Measurements from ENCODE around the gene NTN1. TPM values are rescaled to one million over a fixed set of nuclear protein-coding genes. Genes with fewer than 3 reads are reported as not detected.

The NTN1 gene
- total RNA-seq, 1 donor from 2014 or later, result 4.7 TPM

DNA sequence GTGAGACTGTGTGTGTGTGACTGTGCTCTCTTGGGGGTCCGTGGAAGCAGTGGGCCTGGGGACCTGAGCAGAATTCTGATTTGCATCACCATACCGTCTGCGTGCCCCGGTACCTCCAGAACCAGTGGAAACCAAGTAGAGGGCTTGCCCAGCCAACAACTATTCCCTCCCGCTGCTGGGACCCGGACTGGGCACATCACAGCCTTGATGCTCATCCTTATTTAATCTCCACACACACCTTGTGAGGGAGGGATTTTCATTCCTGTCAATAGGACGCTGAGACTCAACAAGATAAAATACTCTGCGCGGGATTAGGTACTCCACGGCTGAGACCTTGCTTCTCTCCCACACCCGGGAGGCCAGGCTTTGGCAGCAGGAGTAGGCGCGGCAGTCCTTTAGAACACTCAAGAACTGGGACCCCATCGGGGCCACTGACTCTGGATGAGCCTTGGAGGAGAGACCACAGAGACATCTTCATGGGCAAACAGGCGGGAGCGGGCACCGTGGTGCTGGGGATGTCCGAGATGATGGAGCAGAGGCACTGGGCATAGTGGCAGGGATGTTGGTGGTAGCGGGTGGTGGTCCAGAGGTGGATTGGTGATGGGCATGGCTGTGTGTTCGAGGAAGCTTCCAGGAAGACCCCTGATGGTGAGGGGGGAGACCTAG is 208.0 kb downstream of the NTN1 start:
- no peak for DNase-seq (ENCODE audit: extremely low spot score in 2 of 2)
- H3K27me3 ChIP-seq, result no peaks in the 10 kb centered on the region

DNA sequence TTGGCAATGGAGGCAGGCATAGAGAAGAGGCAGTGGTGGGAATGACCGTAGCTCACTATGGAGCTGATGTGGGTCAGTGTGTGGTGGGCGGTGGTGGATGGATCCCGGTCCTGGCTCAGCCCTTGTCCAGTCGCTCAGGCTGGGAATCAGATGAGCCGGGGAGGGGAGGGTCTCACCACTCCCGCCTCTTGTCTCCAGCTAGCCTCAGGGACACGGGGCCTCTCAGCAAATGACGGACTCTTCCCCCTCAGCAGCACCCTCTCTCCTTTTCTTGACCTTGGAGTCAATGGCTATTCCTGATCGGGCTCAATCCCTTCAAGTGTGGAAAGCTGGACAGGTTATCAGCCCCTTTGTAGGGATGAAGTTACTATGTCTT is 208.5 kb downstream of the NTN1 start:
- peaks cover 52% of the 10 kb centered on the region for H3K4me1 ChIP-seq

More for the DNA sequence above, 208.0 kb downstream of the NTN1 start:
- Histone ChIP-seq H3K4me1 (peaks cover 52% of the 10 kb centered on the region), H3K27ac (peak overlapping the region; percentile 79), H3K36me3 (no peaks in the 10 kb centered on the region), H3K9me3 (no peaks in the 10 kb centered on the region), H3K4me3 (no peak overlapping the region)
- TF ChIP-seq, protein P1, sequence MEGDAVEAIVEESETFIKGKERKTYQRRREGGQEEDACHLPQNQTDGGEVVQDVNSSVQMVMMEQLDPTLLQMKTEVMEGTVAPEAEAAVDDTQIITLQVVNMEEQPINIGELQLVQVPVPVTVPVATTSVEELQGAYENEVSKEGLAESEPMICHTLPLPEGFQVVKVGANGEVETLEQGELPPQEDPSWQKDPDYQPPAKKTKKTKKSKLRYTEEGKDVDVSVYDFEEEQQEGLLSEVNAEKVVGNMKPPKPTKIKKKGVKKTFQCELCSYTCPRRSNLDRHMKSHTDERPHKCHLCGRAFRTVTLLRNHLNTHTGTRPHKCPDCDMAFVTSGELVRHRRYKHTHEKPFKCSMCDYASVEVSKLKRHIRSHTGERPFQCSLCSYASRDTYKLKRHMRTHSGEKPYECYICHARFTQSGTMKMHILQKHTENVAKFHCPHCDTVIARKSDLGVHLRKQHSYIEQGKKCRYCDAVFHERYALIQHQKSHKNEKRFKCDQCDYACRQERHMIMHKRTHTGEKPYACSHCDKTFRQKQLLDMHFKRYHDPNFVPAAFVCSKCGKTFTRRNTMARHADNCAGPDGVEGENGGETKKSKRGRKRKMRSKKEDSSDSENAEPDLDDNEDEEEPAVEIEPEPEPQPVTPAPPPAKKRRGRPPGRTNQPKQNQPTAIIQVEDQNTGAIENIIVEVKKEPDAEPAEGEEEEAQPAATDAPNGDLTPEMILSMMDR (IDR thresholded peaks at IDR 0.05), result no peak
- TF ChIP-seq POLR2AphosphoS5 (IDR thresholded peaks at IDR 0.05; ENCODE audit: insufficient read depth in 1 of 2, low read depth in 1 of 2) (no peak), POLR2A (IDR thresholded peaks at IDR 0.05) (no peak)
- intact Hi-C loops (cut with DNase I), result no loop called here

DNA sequence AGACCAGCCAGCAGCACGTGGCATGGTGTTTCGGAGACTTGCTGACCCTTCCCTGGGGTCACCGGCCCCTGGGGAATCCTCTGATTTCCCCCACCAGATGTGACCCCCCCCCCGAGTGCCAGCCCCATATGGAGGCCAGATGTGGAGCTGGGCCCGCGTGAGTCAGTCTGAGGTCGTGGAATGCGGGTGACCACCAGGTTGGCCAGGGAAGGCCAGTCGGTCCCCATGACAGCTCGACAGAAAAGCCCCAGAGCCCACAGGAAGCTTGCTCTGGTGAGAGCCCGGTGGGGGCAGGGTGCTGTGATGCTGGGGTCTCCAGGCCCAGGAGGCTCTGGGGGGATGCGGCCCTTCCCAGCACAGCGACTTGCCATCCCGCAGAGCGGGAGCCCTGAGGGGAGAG is 209.0 kb downstream of the NTN1 start:
- Histone ChIP-seq H3K36me3 (no peaks in the 10 kb centered on the region), H3K27ac (peak overlapping the region; percentile 79), H3K4me1 (peaks cover 52% of the 10 kb centered on the region), H3K9me3 (no peaks in the 10 kb centered on the region), H3K4me3 (no peak overlapping the region), H3K27me3 (no peaks in the 10 kb centered on the region)
- TF ChIP-seq, protein P1 (IDR thresholded peaks at IDR 0.05), result no peak
- TF ChIP-seq POLR2A (IDR thresholded peaks at IDR 0.05) (no peak), POLR2AphosphoS5 (IDR thresholded peaks at IDR 0.05; ENCODE audit: insufficient read depth in 1 of 2, low read depth in 1 of 2) (peak in 1 of 2 donors; percentile 31)
- intact Hi-C loops (cut with DNase I), result no loop called here
- no peak for DNase-seq (ENCODE audit: extremely low spot score in 2 of 2)

More for the DNA sequence above, 208.5 kb downstream of the NTN1 start:
- H3K27me3 ChIP-seq, result no peaks in the 10 kb centered on the region
- H3K36me3 ChIP-seq, result no peaks in the 10 kb centered on the region
- TF ChIP-seq POLR2A (IDR thresholded peaks at IDR 0.05) (no peak), POLR2AphosphoS5 (IDR thresholded peaks at IDR 0.05; ENCODE audit: insufficient read depth in 1 of 2, low read depth in 1 of 2) (no peak)
- TF ChIP-seq, protein P1 (IDR thresholded peaks at IDR 0.05), result no peak
- peak overlapping the region; percentile 79 for H3K27ac ChIP-seq
- intact Hi-C loops (cut with DNase I), result no loop called here
- no peak for DNase-seq (ENCODE audit: extremely low spot score in 2 of 2)
- H3K9me3 ChIP-seq, result no peaks in the 10 kb centered on the region
- H3K4me3 ChIP-seq, result no peak overlapping the region

DNA sequence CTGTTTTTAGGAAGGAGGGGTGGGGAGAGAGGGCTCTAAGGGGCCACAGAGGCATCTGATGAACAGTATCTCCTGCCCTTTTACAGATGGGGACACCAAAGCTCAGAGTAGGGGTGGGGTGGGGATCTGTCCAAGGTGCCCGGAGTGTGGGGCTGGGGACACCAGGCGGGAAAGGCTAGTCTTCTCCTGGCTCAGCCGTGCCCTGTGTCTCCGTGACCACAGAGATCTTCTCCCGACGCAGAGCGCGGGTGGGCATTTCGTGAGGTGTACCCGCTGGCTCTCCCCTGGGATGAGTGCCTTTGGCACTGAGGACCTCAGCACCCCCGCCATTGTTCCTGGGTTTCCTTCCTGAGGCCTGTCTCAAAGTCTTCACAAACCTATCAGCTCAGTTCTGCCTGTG is 209.6 kb downstream of the NTN1 start:
- no peak for TF ChIP-seq POLR2AphosphoS5 (IDR thresholded peaks at IDR 0.05; ENCODE audit: insufficient read depth in 1 of 2, low read depth in 1 of 2)
- TF ChIP-seq, protein P1 (IDR thresholded peaks at IDR 0.05), result no peak
- TF ChIP-seq POLR2A (IDR thresholded peaks at IDR 0.05), result no peak
- H3K36me3 ChIP-seq, result no peaks in the 10 kb centered on the region
- intact Hi-C loops (cut with DNase I), result no loop called here
- no peaks in the 10 kb centered on the region for H3K27me3 ChIP-seq
- H3K27ac ChIP-seq, result peak overlapping the region; percentile 79
- DNase-seq (ENCODE audit: extremely low spot score in 2 of 2), result no peak
- peaks cover 50% of the 10 kb centered on the region for H3K4me1 ChIP-seq
- H3K4me3 ChIP-seq, result no peak overlapping the region
- no peaks in the 10 kb centered on the region for H3K9me3 ChIP-seq

DNA sequence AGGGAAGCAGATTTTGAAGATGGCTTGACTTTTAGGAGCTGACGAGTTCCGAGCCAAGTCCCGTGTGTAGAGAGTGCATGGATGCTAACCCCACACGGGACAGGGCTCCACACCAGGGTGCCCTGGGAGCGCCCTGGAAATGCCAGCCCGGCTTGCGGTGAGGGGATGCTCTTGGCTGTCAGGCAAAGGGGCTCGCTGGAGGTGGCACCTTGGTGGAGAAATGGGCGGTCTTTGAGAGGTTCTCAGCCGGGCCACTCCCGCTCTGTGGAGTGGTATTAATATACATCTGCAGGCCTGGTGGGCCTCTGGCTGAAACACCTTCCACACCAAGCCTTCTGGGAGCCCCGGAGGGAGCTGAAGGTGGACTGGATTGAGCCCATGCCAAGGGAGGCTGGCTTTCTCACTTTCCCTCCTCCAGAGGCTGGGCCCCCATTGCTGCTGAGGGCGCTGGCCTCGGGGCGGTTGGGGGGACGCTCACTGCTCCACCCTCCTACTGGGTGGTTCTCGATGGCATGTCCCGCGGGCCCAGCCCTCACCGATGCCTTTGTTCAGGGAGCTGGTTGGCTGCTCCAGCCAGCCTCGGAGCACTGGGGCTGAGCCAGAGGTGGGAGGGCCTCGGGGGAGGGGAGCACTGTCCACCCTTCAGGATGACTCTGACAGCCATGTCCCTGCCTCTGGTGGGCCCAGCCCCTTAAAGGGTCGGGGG is 210.3 kb downstream of the NTN1 start:
- Histone ChIP-seq H3K36me3 (no peaks in the 10 kb centered on the region), H3K27me3 (no peaks in the 10 kb centered on the region), H3K9me3 (no peaks in the 10 kb centered on the region), H3K27ac (peak overlapping the region; percentile 79), H3K4me1 (peaks cover 42% of the 10 kb centered on the region), H3K4me3 (no peak overlapping the region)
- no peak for DNase-seq (ENCODE audit: extremely low spot score in 2 of 2)
- intact Hi-C loops (cut with DNase I), result no loop called here
- no peak for TF ChIP-seq POLR2AphosphoS5 (IDR thresholded peaks at IDR 0.05; ENCODE audit: insufficient read depth in 1 of 2, low read depth in 1 of 2)
- TF ChIP-seq, protein P1 (IDR thresholded peaks at IDR 0.05), result no peak
- TF ChIP-seq POLR2A (IDR thresholded peaks at IDR 0.05), result no peak
